Measurements from ENCODE around the gene PRSS27.
"Not testable (repeated sequence)": the region's sequence is repeated elsewhere in the genome, so short reads cannot be mapped to it uniquely, and the experiment has no call there.

PRSS27 gene

GRCh38 chr16:2692251-2692947, 27.6 kb downstream of the PRSS27 start:
- DNase-seq = no peak

GRCh38 chr16:2691491-2692248, 28.4 kb downstream of the PRSS27 start:
- DNase-seq = no peak

GRCh38 chr16:2690852-2691251, 29.2 kb downstream of the PRSS27 start:
- DNase-seq = no peak

- DNase-seq = no peak
Measured at GRCh38 chr16:2689968-2690801, 29.8 kb downstream of the PRSS27 start.

GRCh38 chr16:2689422-2689821, 30.6 kb downstream of the PRSS27 start:
- not testable (repeated sequence) for DNase-seq

GRCh38 chr16:2687531-2688308, 32.3 kb downstream of the PRSS27 start:
- no peak for DNase-seq

- DNase-seq = peak; percentile 69
Measured at GRCh38 chr16:2686912-2687507, 33.0 kb downstream of the PRSS27 start.

GRCh38 chr16:2686075-2686474, 33.9 kb downstream of the PRSS27 start:
- not testable (repeated sequence) for DNase-seq

- not testable (repeated sequence) for DNase-seq
Measured at GRCh38 chr16:2683041-2683440, 37.0 kb downstream of the PRSS27 start.

- peak; percentile 74 for DNase-seq
Measured at GRCh38 chr16:2682209-2683021, 37.6 kb downstream of the PRSS27 start, which contains the start of gene KCTD5. KCTD5 (plus strand) TSS chr16:2682523; CDS start chr16:2682549, 26 bp downstream.

- not testable (repeated sequence) for DNase-seq
Measured at GRCh38 chr16:2680360-2680759, 39.7 kb downstream of the PRSS27 start.

- DNase-seq = not testable (repeated sequence)
Measured at GRCh38 chr16:2679902-2680301, 40.1 kb downstream of the PRSS27 start.

- not testable (repeated sequence) for DNase-seq
Measured at GRCh38 chr16:2678206-2678965, 41.6 kb downstream of the PRSS27 start.

- DNase-seq = not testable (repeated sequence)
Measured at GRCh38 chr16:2676937-2677336, 43.1 kb downstream of the PRSS27 start.

- no peak for DNase-seq
Measured at GRCh38 chr16:2675714-2676113, 44.3 kb downstream of the PRSS27 start.

GRCh38 chr16:2675021-2675420, 45.0 kb downstream of the PRSS27 start:
- DNase-seq = no peak

- DNase-seq = peak; percentile 83
Measured at GRCh38 chr16:2673066-2673999, 46.7 kb downstream of the PRSS27 start.

- no peak for DNase-seq
Measured at GRCh38 chr16:2671741-2672140, 48.3 kb downstream of the PRSS27 start.

GRCh38 chr16:2671193-2671592, 48.8 kb downstream of the PRSS27 start:
- not testable (repeated sequence) for DNase-seq

Measured in GF-D8 (cell line).